ENCODE data around the gene BEND6. TPM values are rescaled to one million over a fixed set of nuclear protein-coding genes. Genes with fewer than 3 reads are reported as not detected.

The BEND6 gene
- polyA plus RNA-seq, 1 of the 3 experiments (the other 2 are of a cell fraction): 6.9 TPM

GRCh38 chr6:56940977-56941376 is 13.9 kb upstream of the BEND6 start:
- no peak overlapping the region for H3K4me2 ChIP-seq
- H3K4me1 ChIP-seq (ENCODE audit: control insufficient read depth in 1 of 2, insufficient read depth in 2 of 2, low read depth in 1 of 2, low read length in 1 of 2): no peaks in the 10 kb centered on the region
- peaks cover 0 to 36% of the 10 kb centered on the region in 2 experiments for H3K36me3 ChIP-seq (replicated peaks in 1 of 2; ENCODE audit: control insufficient read depth in 1 of 2, insufficient read depth in 2 of 2, low read length in 1 of 2)
- no peak for TF ChIP-seq RXRA (IDR thresholded peaks at IDR 0.05; ENCODE audit: borderline replicate concordance, low read depth)
- no peak for TF ChIP-seq CHD2 (IDR thresholded peaks at IDR 0.05; ENCODE audit: low read length, partially characterized antibody)
- TF ChIP-seq FOXJ3 (CRISPR knock-in tag; IDR thresholded peaks at IDR 0.05): no peak
- H3K9me2 ChIP-seq: no peaks in the 10 kb centered on the region
- POLR2A ChIA-PET: no interaction called here
- peaks cover 18% of the 10 kb centered on the region for H3K79me2 ChIP-seq (ENCODE audit: insufficient read depth)
- H3K4me3 ChIP-seq (ENCODE audit: low read depth in 2 of 2, low read length in 1 of 2): no peak overlapping the region
- no peak for DNase-seq
- H4K20me1 ChIP-seq (ENCODE audit: insufficient read depth): peaks cover 4% of the 10 kb centered on the region; the same call in 1 of the 2 replicates
- H3K9me3 ChIP-seq: peaks cover 16% of the 10 kb centered on the region; the same call in 1 of the 2 replicates
- no peak overlapping the region for H3K27ac ChIP-seq (ENCODE audit: low read depth in 2 of 2, low read length in 1 of 2)
- H2AFZ ChIP-seq (ENCODE audit: low read depth): no peak overlapping the region
- H3F3A ChIP-seq (replicated peaks; ENCODE audit: insufficient read depth): peaks cover 49% of the 10 kb centered on the region
- H3K9ac ChIP-seq: no peak overlapping the region
- no peaks in the 10 kb centered on the region for H3K27me3 ChIP-seq (ENCODE audit: insufficient read depth)
- CTCF ChIA-PET: interaction anchor here (0.7 to 1.7 kb wide), 3 partner anchors 14 to 38 kb away, joined by 3 to 6 read pairs (median 3); partner anchors contain the start of gene BEND6

DNA sequence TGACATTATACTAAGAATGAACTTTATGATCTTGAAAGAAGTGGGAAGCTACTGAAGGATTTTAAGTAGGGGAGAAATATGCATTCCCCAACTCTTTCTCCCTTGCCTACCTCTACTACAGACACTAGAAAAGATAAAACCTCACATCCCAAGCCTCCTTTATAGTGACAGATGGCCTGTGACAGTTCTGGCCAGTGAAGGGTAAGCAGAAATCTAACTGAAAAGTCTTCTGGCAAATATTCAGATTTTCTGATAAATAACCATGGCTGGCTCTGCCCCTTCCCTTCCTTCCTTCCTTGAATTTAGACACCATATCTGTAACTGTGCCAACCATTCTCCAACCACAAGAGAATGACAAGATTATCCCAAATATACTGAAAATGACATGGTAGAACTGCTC is 10.2 kb upstream of the BEND6 start:
- H3K9me2 ChIP-seq: no peaks in the 10 kb centered on the region
- no peak overlapping the region for H3K27ac ChIP-seq (ENCODE audit: low read depth in 2 of 2, low read length in 1 of 2)
- no peak overlapping the region for H3K4me3 ChIP-seq (ENCODE audit: low read depth in 2 of 2, low read length in 1 of 2)
- no peaks in the 10 kb centered on the region for H3K27me3 ChIP-seq (ENCODE audit: insufficient read depth)
- DNase-seq: no peak
- H3K9me3 ChIP-seq: peaks cover 16% of the 10 kb centered on the region; the same call in 1 of the 2 replicates
- peaks cover 13 to 48% of the 10 kb centered on the region in 2 experiments for H3K36me3 ChIP-seq (replicated peaks in 1 of 2; ENCODE audit: control insufficient read depth in 1 of 2, insufficient read depth in 2 of 2, low read length in 1 of 2)
- POLR2A ChIA-PET: no interaction called here
- H3K4me2 ChIP-seq: no peak overlapping the region
- peaks cover 31% of the 10 kb centered on the region for H3F3A ChIP-seq (replicated peaks; ENCODE audit: insufficient read depth)
- peaks cover 3% of the 10 kb centered on the region; the same call in 1 of the 2 replicates for H3K79me2 ChIP-seq (ENCODE audit: insufficient read depth)
- H4K20me1 ChIP-seq (ENCODE audit: insufficient read depth): no peaks in the 10 kb centered on the region
- H2AFZ ChIP-seq (ENCODE audit: low read depth): no peak overlapping the region
- H3K4me1 ChIP-seq (ENCODE audit: control insufficient read depth in 1 of 2, insufficient read depth in 2 of 2, low read depth in 1 of 2, low read length in 1 of 2): peaks cover 0 to 11% of the 10 kb centered on the region in 2 experiments; a peak in 1 of 4 replicates
- TF ChIP-seq NFIC (IDR thresholded peaks at IDR 0.05; ENCODE audit: borderline replicate concordance) (no peak), JUND (IDR thresholded peaks at IDR 0.05) (no peak), USF2 (IDR thresholded peaks at IDR 0.05; ENCODE audit: borderline replicate concordance, low read depth, low read length) (no peak), EP300 (IDR thresholded peaks at IDR 0.05; ENCODE audit: borderline replicate concordance in 1 of 2, low read depth in 1 of 2, low read length in 1 of 2) (no peak), RAD21 (IDR thresholded peaks at IDR 0.05; ENCODE audit: low read length) (no peak), YY1 (IDR thresholded peaks at IDR 0.05; ENCODE audit: low read depth) (no peak), NRF1 (IDR thresholded peaks at IDR 0.05; ENCODE audit: low read depth, low read length) (no peak), TEAD4 (IDR thresholded peaks at IDR 0.05; ENCODE audit: borderline replicate concordance, insufficient read depth) (no peak), RFX5 (IDR thresholded peaks at IDR 0.05; ENCODE audit: low read length) (no peak), EZH2phosphoT487 (IDR thresholded peaks at IDR 0.05; ENCODE audit: borderline replicate concordance, low read depth) (no peak)
- TF ChIP-seq, protein P1, sequence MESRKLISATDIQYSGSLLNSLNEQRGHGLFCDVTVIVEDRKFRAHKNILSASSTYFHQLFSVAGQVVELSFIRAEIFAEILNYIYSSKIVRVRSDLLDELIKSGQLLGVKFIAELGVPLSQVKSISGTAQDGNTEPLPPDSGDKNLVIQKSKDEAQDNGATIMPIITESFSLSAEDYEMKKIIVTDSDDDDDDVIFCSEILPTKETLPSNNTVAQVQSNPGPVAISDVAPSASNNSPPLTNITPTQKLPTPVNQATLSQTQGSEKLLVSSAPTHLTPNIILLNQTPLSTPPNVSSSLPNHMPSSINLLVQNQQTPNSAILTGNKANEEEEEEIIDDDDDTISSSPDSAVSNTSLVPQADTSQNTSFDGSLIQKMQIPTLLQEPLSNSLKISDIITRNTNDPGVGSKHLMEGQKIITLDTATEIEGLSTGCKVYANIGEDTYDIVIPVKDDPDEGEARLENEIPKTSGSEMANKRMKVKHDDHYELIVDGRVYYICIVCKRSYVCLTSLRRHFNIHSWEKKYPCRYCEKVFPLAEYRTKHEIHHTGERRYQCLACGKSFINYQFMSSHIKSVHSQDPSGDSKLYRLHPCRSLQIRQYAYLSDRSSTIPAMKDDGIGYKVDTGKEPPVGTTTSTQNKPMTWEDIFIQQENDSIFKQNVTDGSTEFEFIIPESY (IDR thresholded peaks at IDR 0.05; ENCODE audit: borderline replicate concordance, low read depth): no peak
- TF ChIP-seq, protein P2, sequence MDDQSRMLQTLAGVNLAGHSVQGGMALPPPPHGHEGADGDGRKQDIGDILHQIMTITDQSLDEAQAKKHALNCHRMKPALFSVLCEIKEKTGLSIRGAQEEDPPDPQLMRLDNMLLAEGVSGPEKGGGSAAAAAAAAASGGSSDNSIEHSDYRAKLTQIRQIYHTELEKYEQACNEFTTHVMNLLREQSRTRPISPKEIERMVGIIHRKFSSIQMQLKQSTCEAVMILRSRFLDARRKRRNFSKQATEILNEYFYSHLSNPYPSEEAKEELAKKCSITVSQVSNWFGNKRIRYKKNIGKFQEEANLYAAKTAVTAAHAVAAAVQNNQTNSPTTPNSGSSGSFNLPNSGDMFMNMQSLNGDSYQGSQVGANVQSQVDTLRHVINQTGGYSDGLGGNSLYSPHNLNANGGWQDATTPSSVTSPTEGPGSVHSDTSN (IDR thresholded peaks at IDR 0.05): no peak
- CTCF ChIA-PET: interaction anchor here (0.6 to 1.4 kb wide), 2 partner anchors 40 to 96 kb away, joined by 3 to 4 read pairs; no protein-coding TSS in a partner anchor
- no peak overlapping the region for H3K9ac ChIP-seq
